Measurements from ENCODE around the gene CACTIN.

The CACTIN gene

GRCh38 chr19:3646336-3647092, 19.9 kb upstream of the CACTIN start:
- in situ Hi-C loops (cut with MboI; ENCODE audit: low sequenced_read_pairs): no loop called here

- in situ Hi-C loops (cut with MboI; ENCODE audit: low sequenced_read_pairs): no loop called here
These were observed 19.1 kb upstream of the CACTIN start for GRCh38 chr19:3645726-3646125.

GRCh38 chr19:3645067-3645396, 18.4 kb upstream of the CACTIN start:
- in situ Hi-C loops (cut with MboI; ENCODE audit: low sequenced_read_pairs): no loop called here

GRCh38 chr19:3644351-3645066, 17.9 kb upstream of the CACTIN start:
- in situ Hi-C loops (cut with MboI; ENCODE audit: low sequenced_read_pairs): no loop called here

- in situ Hi-C loops (cut with MboI; ENCODE audit: low sequenced_read_pairs): no loop called here
These were observed 17.2 kb upstream of the CACTIN start for GRCh38 chr19:3643674-3644313.

- in situ Hi-C loops (cut with MboI; ENCODE audit: low sequenced_read_pairs): no loop called here
These were observed 16.5 kb upstream of the CACTIN start for GRCh38 chr19:3642987-3643673.

GRCh38 chr19:3642296-3642695, 15.7 kb upstream of the CACTIN start:
- in situ Hi-C loops (cut with MboI; ENCODE audit: low sequenced_read_pairs): no loop called here

GRCh38 chr19:3641515-3642269, 15.1 kb upstream of the CACTIN start:
- in situ Hi-C loops (cut with MboI; ENCODE audit: low sequenced_read_pairs): no loop called here

GRCh38 chr19:3639479-3639878, 12.9 kb upstream of the CACTIN start:
- in situ Hi-C loops (cut with MboI; ENCODE audit: low sequenced_read_pairs): no loop called here

GRCh38 chr19:3638208-3639193, 11.9 kb upstream of the CACTIN start:
- in situ Hi-C loops (cut with MboI; ENCODE audit: low sequenced_read_pairs): no loop called here

GRCh38 chr19:3637621-3638020, 11.0 kb upstream of the CACTIN start:
- in situ Hi-C loops (cut with MboI; ENCODE audit: low sequenced_read_pairs): no loop called here

GRCh38 chr19:3636962-3637361, 10.4 kb upstream of the CACTIN start:
- in situ Hi-C loops (cut with MboI; ENCODE audit: low sequenced_read_pairs): no loop called here

- in situ Hi-C loops (cut with MboI; ENCODE audit: low sequenced_read_pairs): no loop called here
These were observed 9.9 kb upstream of the CACTIN start for GRCh38 chr19:3636506-3636905.

GRCh38 chr19:3634496-3635045, 8.0 kb upstream of the CACTIN start:
- in situ Hi-C loops (cut with MboI; ENCODE audit: low sequenced_read_pairs): no loop called here

- in situ Hi-C loops (cut with MboI; ENCODE audit: low sequenced_read_pairs): no loop called here
These were observed 7.0 kb upstream of the CACTIN start for GRCh38 chr19:3633559-3633988.

GRCh38 chr19:3632739-3633558, 6.4 kb upstream of the CACTIN start:
- in situ Hi-C loops (cut with MboI; ENCODE audit: low sequenced_read_pairs): no loop called here

GRCh38 chr19:3632098-3632497, 5.5 kb upstream of the CACTIN start:
- in situ Hi-C loops (cut with MboI; ENCODE audit: low sequenced_read_pairs): no loop called here

GRCh38 chr19:3631053-3631861, 4.7 kb upstream of the CACTIN start:
- in situ Hi-C loops (cut with MboI; ENCODE audit: low sequenced_read_pairs): no loop called here

Measured in HL-60/S4 treated with phorbol 12-myristate 13-acetate at 8.2 ng/mL for 4 days and 3 days (cell line).